HG03159 (cell line): ENCODE results near the gene NDUFS6.

Source experiments
- ATAC-seq: cut with Tn5 transposase; IDR thresholded peaks from one replicate; pipeline ENCODE4 v1.9.1; 2021; ENCODE audit warnings: mild to moderate bottlenecking, moderate library complexity; ENCODE audit not compliant: unreplicated experiment

Gene NDUFS6

GRCh38 chr5:1801222-1801966 lies at the start of gene NDUFS6:
TSS of gene NDUFS6 (plus strand) at chr5:1801407. CDS start at chr5:1801418, 11 bp downstream.
- peak; percentile 55 for ATAC-seq

DNA sequence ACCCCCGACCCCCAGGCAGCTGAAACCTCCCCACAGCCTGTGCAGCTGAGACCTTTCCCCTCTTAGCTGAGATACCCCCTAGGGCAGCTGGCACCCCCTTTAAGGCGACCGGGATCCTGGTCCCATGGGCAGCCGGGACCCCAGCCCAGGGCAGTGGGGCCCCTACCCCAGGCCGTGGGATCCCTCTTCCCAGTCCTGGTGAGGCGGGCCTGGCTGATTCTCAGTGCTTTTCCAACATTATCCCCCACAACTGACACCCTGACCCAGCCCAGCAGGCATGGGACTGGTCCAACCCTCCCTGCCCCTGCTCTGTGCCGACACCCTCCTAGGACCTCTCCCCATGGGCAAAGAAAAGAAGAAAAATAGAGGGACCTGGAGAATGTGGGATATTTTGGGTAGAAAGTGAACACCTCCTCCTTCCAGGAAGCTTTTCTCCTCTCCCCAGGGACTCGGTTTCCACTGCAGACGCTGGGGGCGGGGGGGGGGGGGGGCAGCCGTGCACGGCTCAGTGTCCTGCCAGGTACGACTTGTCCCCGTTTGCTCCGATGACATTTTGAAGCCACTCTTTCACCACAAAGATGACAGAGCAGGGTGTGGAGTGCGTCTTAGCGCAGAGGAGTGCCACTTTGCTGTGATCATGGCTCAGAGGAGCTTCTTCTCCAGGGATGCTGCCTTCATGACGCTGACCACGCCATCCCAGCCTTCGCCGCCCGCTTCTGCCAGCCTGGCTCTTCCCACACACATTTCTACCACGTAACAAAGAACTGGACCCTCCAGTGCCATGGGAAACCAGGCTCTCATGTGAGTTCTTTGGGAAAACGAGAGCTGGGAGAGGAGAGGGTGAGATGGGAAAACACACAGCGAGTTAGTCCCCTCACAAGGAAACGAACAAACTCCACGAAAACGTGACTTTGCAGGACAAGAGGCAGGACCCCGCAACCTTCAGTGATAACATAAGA lies 49.1 kb upstream of the NDUFS6 start:
- ATAC-seq, result no peak

- ATAC-seq, result no peak
Observed at GRCh38 chr5:1752881-1753280, 48.3 kb upstream of the NDUFS6 start.

DNA sequence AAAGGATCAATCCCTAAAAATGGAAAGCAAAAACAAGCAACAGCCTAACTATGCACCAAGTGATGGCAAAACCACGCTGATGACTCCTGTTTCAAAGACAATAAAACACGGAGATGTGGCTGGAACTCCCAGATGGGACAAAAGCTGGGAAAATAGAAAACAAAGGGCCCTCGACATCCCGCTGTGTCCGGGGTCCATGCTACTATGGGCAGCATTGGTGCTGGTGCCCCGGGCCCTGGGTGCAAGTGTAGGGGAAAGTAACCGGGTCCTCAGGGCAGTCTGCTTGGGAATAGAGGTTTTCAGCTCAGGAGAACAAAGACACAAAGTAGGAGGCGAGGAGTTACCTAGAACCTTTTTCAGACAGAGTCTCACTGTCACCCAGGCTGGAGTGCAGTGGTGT lies 47.7 kb upstream of the NDUFS6 start:
- ATAC-seq, result no peak

GRCh38 chr5:1754531-1755220 lies 46.5 kb upstream of the NDUFS6 start:
- no peak for ATAC-seq

GRCh38 chr5:1755321-1755949 lies 45.8 kb upstream of the NDUFS6 start:
- no peak for ATAC-seq

GRCh38 chr5:1756481-1756880 lies 44.7 kb upstream of the NDUFS6 start:
- no peak for ATAC-seq

- ATAC-seq, result no peak
Observed at GRCh38 chr5:1757511-1757910, 43.7 kb upstream of the NDUFS6 start.

GRCh38 chr5:1758574-1758973 lies 42.6 kb upstream of the NDUFS6 start:
- ATAC-seq, result no peak

- no peak for ATAC-seq
Observed at GRCh38 chr5:1759378-1759970, 41.7 kb upstream of the NDUFS6 start.

GRCh38 chr5:1760231-1760630 lies 41.0 kb upstream of the NDUFS6 start:
- ATAC-seq, result no peak

DNA sequence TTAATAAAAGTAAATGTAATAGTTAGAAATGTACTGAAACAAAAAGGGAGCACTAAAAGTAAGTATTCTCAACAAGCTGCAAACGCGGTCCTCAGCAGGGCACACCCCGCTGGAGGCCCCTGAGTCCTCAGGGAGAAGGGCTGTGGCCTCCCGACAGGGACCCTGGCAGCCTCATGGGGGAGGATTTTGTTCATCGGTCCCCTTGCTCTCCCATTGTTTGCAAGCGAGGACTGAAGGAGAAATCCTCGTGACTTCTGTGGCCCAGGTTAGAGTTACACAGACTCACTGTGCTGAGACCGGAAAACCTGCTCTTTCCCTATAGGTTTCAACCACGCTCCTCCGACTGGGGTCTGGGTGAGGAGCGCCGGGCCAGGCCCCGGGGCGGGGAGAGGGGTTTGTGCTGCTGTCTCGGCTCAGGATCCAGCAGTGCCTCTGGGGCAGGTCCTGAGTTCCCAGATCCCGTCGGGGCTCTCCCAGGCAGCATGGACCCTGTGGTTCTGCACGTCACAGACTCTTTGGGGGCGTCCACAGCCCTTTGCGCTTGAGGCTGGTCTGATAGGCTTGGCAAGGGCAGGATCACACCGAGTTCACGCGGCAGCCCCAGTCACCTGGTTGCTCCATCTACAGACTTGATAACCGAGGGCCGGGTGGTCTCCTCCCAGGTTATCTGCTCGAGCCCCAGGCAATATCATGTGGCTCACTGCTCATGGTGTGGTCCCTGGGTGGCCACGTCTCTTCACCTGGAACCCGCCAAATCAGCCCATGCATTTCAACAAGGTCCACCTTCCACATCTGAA lies 40.4 kb upstream of the NDUFS6 start:
- ATAC-seq, result no peak

DNA sequence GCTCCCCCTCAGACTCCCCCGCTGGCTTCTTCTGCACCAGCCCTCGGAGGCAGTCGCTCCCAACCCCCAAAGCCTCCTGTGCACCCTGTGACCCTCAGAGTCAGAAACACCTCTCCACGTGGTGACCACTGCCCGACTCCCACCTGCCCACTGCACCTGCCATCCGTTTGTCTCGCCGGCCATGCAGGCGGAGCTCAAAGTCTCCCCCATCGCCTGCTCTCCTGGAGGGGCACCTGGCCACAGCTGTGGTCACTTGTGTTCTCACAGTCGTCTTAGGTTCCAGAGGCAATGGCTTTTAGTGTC lies 39.8 kb upstream of the NDUFS6 start:
- no peak for ATAC-seq

DNA sequence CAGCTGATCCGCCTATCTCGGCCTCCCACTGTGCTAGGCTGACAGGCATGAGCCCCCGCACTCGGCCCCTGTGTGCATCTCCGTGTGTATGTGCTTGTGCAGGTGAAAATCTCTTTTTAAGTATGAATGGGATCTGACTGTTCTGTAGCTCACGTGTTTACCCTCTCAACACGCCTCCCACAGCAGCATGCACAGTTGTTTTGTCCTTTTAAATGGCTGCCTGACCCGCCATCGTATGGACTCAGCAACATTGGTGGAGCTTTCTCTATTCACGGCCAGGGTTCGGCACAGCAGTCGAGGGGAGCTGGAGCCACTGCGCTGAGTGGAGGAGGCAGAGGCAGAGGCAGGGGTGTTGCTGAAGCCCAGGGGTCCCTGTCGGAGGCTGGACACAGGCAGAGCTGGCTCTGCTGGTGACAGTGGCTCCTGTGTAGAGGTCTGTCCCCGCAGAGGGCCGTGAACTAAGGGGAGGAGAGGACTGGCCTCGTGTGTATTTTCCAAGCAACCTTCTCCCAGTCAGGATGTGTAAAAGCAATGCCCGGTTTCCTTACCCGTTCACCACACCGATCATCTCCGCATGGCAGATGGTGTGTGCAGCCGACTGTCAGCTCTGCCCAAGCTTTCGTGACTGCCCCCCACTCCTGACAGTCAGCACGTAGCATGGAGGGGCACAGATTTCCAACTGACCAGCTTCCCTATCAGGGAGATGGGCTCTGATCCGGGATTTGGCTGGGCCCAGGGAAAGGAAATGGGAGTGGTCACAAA lies 38.9 kb upstream of the NDUFS6 start:
- no peak for ATAC-seq

DNA sequence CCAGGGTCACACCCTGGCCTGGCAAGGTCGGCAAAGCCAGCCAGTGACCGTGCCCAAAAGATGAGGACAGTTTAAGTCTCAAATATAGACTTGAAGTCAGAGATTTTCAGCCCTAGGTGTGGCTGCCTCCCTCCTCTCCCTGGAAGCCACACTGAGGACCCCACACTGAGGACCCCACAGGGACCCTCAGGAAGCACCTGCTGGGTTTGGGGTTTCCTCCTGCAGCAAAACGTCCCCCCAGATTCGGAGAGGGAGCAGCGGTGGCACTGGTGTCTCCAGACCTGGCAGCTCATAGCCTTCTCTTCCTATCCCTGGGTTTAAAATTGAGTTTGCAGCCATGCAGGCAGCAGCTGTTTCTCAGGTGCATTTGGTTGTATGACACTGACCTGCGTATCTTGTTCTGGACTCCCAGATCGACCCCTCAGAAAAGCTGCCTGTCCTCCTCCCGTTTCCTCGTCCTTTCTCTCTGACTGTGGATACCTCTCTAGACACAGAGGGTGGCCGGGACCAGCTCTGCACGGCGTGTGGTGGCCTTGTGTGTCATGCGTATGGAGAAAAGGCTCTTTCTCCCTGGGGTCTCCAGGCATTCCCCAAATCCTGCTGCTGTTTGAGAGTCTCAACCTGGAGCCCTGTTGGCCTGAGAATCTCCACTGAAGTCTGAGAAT lies 38.2 kb upstream of the NDUFS6 start:
- ATAC-seq, result no peak

- ATAC-seq, result no peak
Observed at GRCh38 chr5:1763548-1763911, 37.7 kb upstream of the NDUFS6 start.

DNA sequence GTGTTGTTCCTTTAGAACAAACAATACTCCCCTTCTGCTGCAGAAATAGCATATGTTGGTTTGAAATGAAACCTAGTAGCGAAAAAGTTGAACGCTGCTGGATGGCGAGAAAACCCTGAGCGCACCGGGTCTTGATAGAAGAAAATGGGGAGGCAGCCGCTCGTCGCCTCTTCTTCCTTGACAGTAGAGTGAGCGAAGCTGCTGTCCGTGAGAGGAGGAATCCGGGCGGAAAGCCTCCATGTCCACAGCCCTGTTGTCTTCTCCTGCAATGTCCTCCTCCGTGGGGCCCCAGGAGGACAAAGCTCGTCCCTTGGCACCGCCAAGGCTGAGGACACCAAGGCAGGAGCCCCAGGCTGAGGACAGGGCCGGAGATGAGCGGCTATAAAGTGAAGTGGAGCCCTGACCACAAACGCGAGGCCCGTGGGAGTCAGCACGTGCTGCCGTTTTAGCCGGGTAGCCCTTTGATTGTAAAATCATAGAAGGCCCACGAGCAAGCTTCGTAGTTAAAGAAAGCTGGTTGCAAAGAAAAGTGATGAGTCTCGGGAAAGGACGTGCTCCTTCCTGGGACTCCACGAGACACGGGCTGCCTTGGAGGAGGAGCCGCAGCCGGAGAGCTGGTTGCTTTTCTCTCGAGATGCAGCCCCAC lies 37.1 kb upstream of the NDUFS6 start:
- ATAC-seq, result no peak

- no peak for ATAC-seq
Observed at GRCh38 chr5:1764606-1764960, 36.6 kb upstream of the NDUFS6 start.
